ENCODE measurements around the gene MAML2. TPM values are rescaled to one million over a fixed set of nuclear protein-coding genes. Genes with fewer than 3 reads are reported as not detected.
"Not testable (repeated sequence)": the region's sequence is repeated elsewhere in the genome, so short reads cannot be mapped to it uniquely, and the experiment has no call there.

Gene MAML2
- total RNA-seq, 3 donors from 2014 or later (not counting 1 experiment from before 2014, with no cell fraction given), result 14.2 to 20.5 (median 16.1) TPM

- no peaks in the 10 kb centered on the region for H3K36me3 ChIP-seq (ENCODE audit: control insufficient read depth, insufficient read depth, low read length)
- TF ChIP-seq CTCF (IDR thresholded peaks at IDR 0.05), result no peak
- peaks cover 11% of the 10 kb centered on the region for H3K4me1 ChIP-seq (ENCODE audit: control insufficient read depth, insufficient read depth, low read length)
- H3K4me3 Mint-ChIP-seq, result no peak overlapping the region
- no peak overlapping the region for H3K4me3 ChIP-seq (ENCODE audit: low read length)
- H3K9me3 Mint-ChIP-seq, result no peaks in the 10 kb centered on the region
- DNase-seq (peak in 1 of 2 donors; percentile 72), ATAC-seq (no peak)
- 86% methylated on average over 3 of the region's 3 CpGs for WGBS (ENCODE audit: insufficient coverage)
- H3K27me3 ChIP-seq (ENCODE audit: control insufficient read depth, insufficient read depth, low read length), result no peaks in the 10 kb centered on the region
- no peaks in the 10 kb centered on the region for H3K27me3 Mint-ChIP-seq (ENCODE audit: low read depth in 2 of 2)
- H3K27ac Mint-ChIP-seq, result no peak overlapping the region
- intact Hi-C loops (cut with micrococcal nuclease), result no loop called here
- H3K4me1 Mint-ChIP-seq, result peaks cover 16 to 20% of the 10 kb centered on the region in 2 donors
- H3K9me3 ChIP-seq (ENCODE audit: control insufficient read depth, insufficient read depth, low read length), result no peaks in the 10 kb centered on the region
- H3K36me3 Mint-ChIP-seq, result no peaks in the 10 kb centered on the region
- no peak overlapping the region for H3K27ac ChIP-seq (ENCODE audit: low read length)
Observed at GRCh38 chr11:96272529-96273222, 70.3 kb downstream of the MAML2 start.

- Histone ChIP-seq H3K4me3 (ENCODE audit: low read length) (no peak overlapping the region), H3K9me3 (ENCODE audit: control insufficient read depth, insufficient read depth, low read length) (no peaks in the 10 kb centered on the region), H3K36me3 (ENCODE audit: control insufficient read depth, insufficient read depth, low read length) (no peaks in the 10 kb centered on the region), H3K27ac (ENCODE audit: low read length) (no peak overlapping the region), H3K27me3 (ENCODE audit: control insufficient read depth, insufficient read depth, low read length) (no peaks in the 10 kb centered on the region), H3K4me1 (ENCODE audit: control insufficient read depth, insufficient read depth, low read length) (peaks cover 14% of the 10 kb centered on the region)
- ATAC-seq (no peak), DNase-seq (no peak)
- TF ChIP-seq CTCF (IDR thresholded peaks at IDR 0.05), result no peak
- H3K36me3 Mint-ChIP-seq, result no peaks in the 10 kb centered on the region
- intact Hi-C loops (cut with micrococcal nuclease), result no loop called here
- peaks cover 25 to 28% of the 10 kb centered on the region in 2 donors for H3K4me1 Mint-ChIP-seq
- no peak overlapping the region for H3K4me3 Mint-ChIP-seq
- WGBS (ENCODE audit: insufficient coverage), result over 99% methylated on average over 3 of the region's 4 CpGs
- no peak overlapping the region for H3K27ac Mint-ChIP-seq
- no peaks in the 10 kb centered on the region for H3K27me3 Mint-ChIP-seq (ENCODE audit: low read depth in 2 of 2)
- no peaks in the 10 kb centered on the region for H3K9me3 Mint-ChIP-seq
Observed at GRCh38 chr11:96271777-96272176, 71.2 kb downstream of the MAML2 start.

- H3K9me3 Mint-ChIP-seq; H3K4me3 Mint-ChIP-seq; H3K27ac ChIP-seq (ENCODE audit: low read length); H3K36me3 Mint-ChIP-seq; H3K27me3 ChIP-seq (ENCODE audit: control insufficient read depth, insufficient read depth, low read length); H3K36me3 ChIP-seq (ENCODE audit: control insufficient read depth, insufficient read depth, low read length); ATAC-seq; H3K27me3 Mint-ChIP-seq (ENCODE audit: low read depth in 2 of 2); DNase-seq; intact Hi-C loops (cut with micrococcal nuclease); H3K9me3 ChIP-seq (ENCODE audit: control insufficient read depth, insufficient read depth, low read length); H3K27ac Mint-ChIP-seq; H3K4me3 ChIP-seq (ENCODE audit: low read length): not testable (repeated sequence)
- H3K4me1 ChIP-seq (ENCODE audit: control insufficient read depth, insufficient read depth, low read length), result peaks cover 14% of the 10 kb centered on the region
- H3K4me1 Mint-ChIP-seq, result peaks cover 28 to 32% of the 10 kb centered on the region in 2 donors
Observed at GRCh38 chr11:96271352-96271751, 71.6 kb downstream of the MAML2 start.

DNA sequence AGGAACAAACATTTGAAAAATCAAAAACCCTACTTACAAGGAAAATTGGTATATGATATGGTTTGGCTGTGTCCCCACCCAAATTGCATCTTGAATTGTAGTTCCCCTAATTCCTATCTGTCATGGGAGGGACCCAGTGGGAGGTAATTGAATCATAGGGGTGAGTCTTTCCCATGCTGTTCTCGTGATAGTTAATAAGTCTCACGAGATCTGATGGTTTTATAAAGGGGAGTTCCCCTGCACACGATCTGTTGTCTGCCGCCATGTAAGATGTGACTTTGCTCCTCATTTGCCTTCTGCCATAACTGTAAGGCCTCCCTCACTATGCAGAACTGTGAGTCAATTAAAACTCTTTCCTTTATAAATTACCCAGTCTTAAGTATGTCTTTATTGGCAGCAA is 74.5 kb downstream of the MAML2 start:
- H3K36me3 ChIP-seq (ENCODE audit: control insufficient read depth, insufficient read depth, low read length), result not testable (repeated sequence)

More for the DNA sequence above, 74.5 kb downstream of the MAML2 start:
- H3K9me3 ChIP-seq (ENCODE audit: control insufficient read depth, insufficient read depth, low read length); ATAC-seq; H3K4me3 ChIP-seq (ENCODE audit: low read length); H3K9me3 Mint-ChIP-seq; DNase-seq; H3K27me3 ChIP-seq (ENCODE audit: control insufficient read depth, insufficient read depth, low read length); H3K36me3 Mint-ChIP-seq; H3K27me3 Mint-ChIP-seq (ENCODE audit: low read depth in 2 of 2): not testable (repeated sequence)
- intact Hi-C loops (cut with micrococcal nuclease), result loop anchor here (5.0 kb wide), 1 partner anchor 74 kb away; the partner anchor contains the start of gene MAML2
- peak overlapping the region; percentile 65 for H3K4me3 Mint-ChIP-seq
- peak overlapping the region; percentile 43 to 89 for H3K27ac Mint-ChIP-seq
- WGBS (ENCODE audit: insufficient coverage), result 100% methylated on average over 1 of the region's 4 CpGs
- H3K4me1 Mint-ChIP-seq, result peaks cover 46 to 53% of the 10 kb centered on the region in 2 donors
- Histone ChIP-seq H3K27ac (ENCODE audit: low read length) (peak overlapping the region; percentile 79), H3K4me1 (ENCODE audit: control insufficient read depth, insufficient read depth, low read length) (peaks cover 17% of the 10 kb centered on the region)
